Hepatocyte (in vitro differentiated cells): ENCODE results near the gene FIBP.

Experiments
- EZH2 ChIP-seq: fragments of 200-600 bp; sonication (generic); IDR thresholded peaks from 2 replicates; pipeline ENCODE4 v1.6.1; 2016; ENCODE audit warnings: antibody characterized with exemption, mild to moderate bottlenecking, borderline replicate concordance
- EZH2phosphoT487 ChIP-seq: fragments of 200-600 bp; sonication (generic); IDR thresholded peaks from one replicate; pipeline ENCODE4 v1.6.1; 2018; ENCODE audit warnings: antibody characterized with exemption, mild to moderate bottlenecking, low read depth, moderate library complexity; ENCODE audit not compliant: unreplicated experiment, severe bottlenecking
- TF ChIP-seq, protein P1 (sequence below): fragments of 200-600 bp; sonication (generic); IDR thresholded peaks from 2 replicates; pipeline ENCODE4 v1.5.1; 2016; ENCODE audit warnings: antibody characterized with exemption, mild to moderate bottlenecking; ENCODE audit not compliant: poor library complexity

DNA sequence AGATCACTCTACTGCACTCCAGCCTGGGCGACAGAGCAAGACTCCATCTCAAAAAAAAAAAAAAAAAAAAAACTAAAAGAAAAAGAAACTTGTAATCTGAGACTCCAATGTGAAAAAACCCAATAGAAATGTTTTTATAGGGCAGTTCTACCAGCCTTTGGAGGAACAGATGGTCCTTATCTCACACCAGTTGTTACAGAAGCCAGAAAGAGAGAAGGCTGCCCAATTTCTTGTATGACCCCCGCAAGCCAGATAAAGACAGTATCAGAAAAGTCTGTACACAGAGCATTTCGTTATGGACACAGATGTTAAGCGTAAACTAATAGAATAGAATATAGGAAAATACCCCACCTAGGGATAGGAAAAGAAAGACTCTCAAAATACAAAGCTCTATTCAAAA is 45.7 kb upstream of the FIBP start:
- TF ChIP-seq, protein P1, sequence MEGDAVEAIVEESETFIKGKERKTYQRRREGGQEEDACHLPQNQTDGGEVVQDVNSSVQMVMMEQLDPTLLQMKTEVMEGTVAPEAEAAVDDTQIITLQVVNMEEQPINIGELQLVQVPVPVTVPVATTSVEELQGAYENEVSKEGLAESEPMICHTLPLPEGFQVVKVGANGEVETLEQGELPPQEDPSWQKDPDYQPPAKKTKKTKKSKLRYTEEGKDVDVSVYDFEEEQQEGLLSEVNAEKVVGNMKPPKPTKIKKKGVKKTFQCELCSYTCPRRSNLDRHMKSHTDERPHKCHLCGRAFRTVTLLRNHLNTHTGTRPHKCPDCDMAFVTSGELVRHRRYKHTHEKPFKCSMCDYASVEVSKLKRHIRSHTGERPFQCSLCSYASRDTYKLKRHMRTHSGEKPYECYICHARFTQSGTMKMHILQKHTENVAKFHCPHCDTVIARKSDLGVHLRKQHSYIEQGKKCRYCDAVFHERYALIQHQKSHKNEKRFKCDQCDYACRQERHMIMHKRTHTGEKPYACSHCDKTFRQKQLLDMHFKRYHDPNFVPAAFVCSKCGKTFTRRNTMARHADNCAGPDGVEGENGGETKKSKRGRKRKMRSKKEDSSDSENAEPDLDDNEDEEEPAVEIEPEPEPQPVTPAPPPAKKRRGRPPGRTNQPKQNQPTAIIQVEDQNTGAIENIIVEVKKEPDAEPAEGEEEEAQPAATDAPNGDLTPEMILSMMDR, result no peak
- TF ChIP-seq EZH2 (no peak), EZH2phosphoT487 (no peak)
